ENCODE results near the gene WWP2.

WWP2 gene

GRCh38 chr16:69934751-69935150 is 172.6 kb downstream of the WWP2 start:
- DNase-seq (ENCODE audit: extremely low read depth, low read depth), result no peak
- TF ChIP-seq CTCF (IDR thresholded peaks at IDR 0.05; ENCODE audit: low read depth, low read length, missing control alignments), result no peak
- H3K4me3 ChIP-seq (replicated peaks; ENCODE audit: low read depth, low read length), result no peak overlapping the region

- TF ChIP-seq CTCF (IDR thresholded peaks at IDR 0.05; ENCODE audit: low read depth, low read length, missing control alignments), result no peak
- H3K4me3 ChIP-seq (replicated peaks; ENCODE audit: low read depth, low read length), result no peak overlapping the region
- DNase-seq (ENCODE audit: extremely low read depth, low read depth), result no peak
Observed at GRCh38 chr16:69935278-69935711, 173.2 kb downstream of the WWP2 start.

- no peak for TF ChIP-seq CTCF (IDR thresholded peaks at IDR 0.05; ENCODE audit: low read depth, low read length, missing control alignments)
- no peak for DNase-seq (ENCODE audit: extremely low read depth, low read depth)
- no peak overlapping the region for H3K4me3 ChIP-seq (replicated peaks; ENCODE audit: low read depth, low read length)
Observed at GRCh38 chr16:69935740-69936139, 173.6 kb downstream of the WWP2 start.

- no peak for TF ChIP-seq CTCF (IDR thresholded peaks at IDR 0.05; ENCODE audit: low read depth, low read length, missing control alignments)
- no peak overlapping the region for H3K4me3 ChIP-seq (replicated peaks; ENCODE audit: low read depth, low read length)
- no peak for DNase-seq (ENCODE audit: extremely low read depth, low read depth)
Observed at GRCh38 chr16:69936252-69936651, 174.1 kb downstream of the WWP2 start.

GRCh38 chr16:69936751-69937211 is 174.6 kb downstream of the WWP2 start:
- no peak for DNase-seq (ENCODE audit: extremely low read depth, low read depth)
- TF ChIP-seq CTCF (IDR thresholded peaks at IDR 0.05; ENCODE audit: low read depth, low read length, missing control alignments), result no peak
- no peak overlapping the region for H3K4me3 ChIP-seq (replicated peaks; ENCODE audit: low read depth, low read length)

- TF ChIP-seq CTCF (IDR thresholded peaks at IDR 0.05; ENCODE audit: low read depth, low read length, missing control alignments), result peak; percentile 28
- no peak for DNase-seq (ENCODE audit: extremely low read depth, low read depth)
- no peak overlapping the region for H3K4me3 ChIP-seq (replicated peaks; ENCODE audit: low read depth, low read length)
Observed at GRCh38 chr16:69937465-69937951, 175.4 kb downstream of the WWP2 start.

All from HFF-Myc (cell line).